SK-N-MC (cell line): ENCODE measurements around the gene MRPL49.

Source experiments
- EZH2 ChIP-seq: fragments of 200-600 bp; sonication (generic); IDR thresholded peaks from one replicate; pipeline ENCODE4 v1.6.1; 2017; ENCODE audit warnings: antibody characterized with exemption
- POLR2AphosphoS5 ChIP-seq: IDR thresholded peaks from 2 replicates; pipeline ENCODE4 v1.6.1; 2012; ENCODE audit warnings: mild to moderate bottlenecking, low read depth, low read length, borderline replicate concordance

DNA sequence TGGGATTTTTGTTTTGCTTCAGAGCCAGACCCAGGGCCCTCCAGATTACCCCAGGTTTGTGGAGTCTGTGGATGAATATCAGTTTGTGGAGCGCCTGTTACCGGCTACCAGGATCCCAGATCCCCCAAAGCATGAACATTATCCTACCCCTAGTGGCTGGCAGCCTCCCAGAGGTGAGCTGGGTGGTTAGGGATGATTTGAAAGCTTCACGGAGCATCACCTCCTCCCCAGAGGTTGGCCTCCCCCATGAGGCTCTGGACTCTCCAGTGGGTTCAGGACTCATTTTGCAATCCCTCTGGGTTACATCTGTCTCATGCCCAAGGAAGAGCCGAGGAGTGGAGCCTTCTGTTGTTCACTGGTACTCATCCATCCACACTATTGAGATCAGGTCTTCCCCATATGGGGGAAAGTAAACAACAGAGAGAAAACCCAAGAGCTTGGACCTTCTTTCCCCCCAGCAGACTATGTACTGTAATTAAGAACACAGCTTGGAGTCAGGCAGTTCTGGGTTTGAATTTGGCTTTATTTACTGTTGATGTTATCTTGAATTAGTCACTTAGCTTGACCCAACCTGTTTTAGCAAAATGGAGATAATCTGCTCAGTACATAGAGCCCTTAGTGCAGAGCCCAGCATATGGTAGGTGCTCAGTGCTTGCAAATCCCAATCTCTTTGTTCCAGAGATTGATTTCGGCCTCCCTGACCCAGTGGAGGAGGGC, 2.5 kb downstream of the MRPL49 start:
- TF ChIP-seq EZH2 = no peak
- no peak for TF ChIP-seq POLR2AphosphoS5
